ENCODE data around the gene POU2F3.

POU2F3 gene

DNA sequence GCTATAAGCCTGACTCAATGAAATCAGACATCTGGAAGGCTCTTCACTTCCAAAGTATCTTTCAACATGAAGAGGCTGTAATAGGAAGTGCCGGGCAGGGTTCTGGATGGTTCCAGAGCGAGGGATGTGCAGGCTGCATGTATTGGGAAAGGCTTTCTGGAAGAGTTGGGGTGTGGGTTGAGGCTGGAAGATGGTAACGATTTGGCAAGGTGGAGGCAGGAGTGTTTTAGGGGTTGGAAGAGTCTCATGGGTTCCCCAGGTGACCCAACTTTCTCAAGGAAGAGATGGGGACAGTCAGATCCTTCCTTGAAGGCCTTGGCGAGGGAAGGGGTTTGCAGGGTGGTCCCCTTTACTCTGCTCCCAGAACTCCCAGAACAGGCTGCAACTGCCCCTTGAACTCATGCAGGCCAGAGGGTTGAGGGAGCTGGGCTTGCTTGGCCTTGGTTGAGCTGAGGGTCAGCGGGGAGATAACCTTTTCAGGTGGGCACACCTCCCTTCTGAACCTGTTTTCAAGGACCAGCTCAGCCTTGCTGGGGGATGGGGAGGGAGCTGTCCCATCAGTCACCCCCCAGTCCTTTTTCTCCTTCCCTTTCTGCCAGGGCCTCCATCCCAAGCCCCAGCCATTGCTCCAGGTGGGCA lies 9.4 kb upstream of the POU2F3 start:
- DNase-seq (ENCODE audit: low read depth in 2 of 2) = no peak
- no peak for TF ChIP-seq CTCF (IDR thresholded peaks at IDR 0.05; ENCODE audit: low read depth, low read length)
- H3K4me3 ChIP-seq (replicated peaks in 1 of 2; ENCODE audit: low read depth in 2 of 2, low read length in 2 of 2) = no peak overlapping the region

DNA sequence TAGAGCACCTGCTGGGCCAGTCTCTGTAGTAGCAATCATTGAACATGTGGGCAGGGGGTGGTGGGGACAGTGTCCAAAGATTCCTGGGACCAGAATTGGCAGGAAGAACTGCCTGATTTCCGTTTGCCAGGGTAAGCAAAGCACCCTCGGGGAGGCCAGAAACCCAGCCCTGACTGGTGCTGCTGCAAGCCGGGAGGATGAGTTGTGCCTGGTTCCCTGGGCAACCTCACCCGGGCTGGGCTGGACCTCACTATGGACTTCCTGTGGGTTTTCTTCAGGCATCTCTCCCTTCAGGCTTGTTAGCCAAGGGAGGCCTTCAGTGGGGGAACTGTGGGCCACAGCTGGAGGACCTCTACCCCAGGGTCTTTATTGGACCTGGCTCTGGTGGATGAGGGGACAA lies 8.0 kb upstream of the POU2F3 start:
- no peak overlapping the region for H3K4me3 ChIP-seq (replicated peaks in 1 of 2; ENCODE audit: low read depth in 2 of 2, low read length in 2 of 2)
- no peak for DNase-seq (ENCODE audit: low read depth in 2 of 2)
- no peak for TF ChIP-seq CTCF (IDR thresholded peaks at IDR 0.05; ENCODE audit: low read depth, low read length)

DNA sequence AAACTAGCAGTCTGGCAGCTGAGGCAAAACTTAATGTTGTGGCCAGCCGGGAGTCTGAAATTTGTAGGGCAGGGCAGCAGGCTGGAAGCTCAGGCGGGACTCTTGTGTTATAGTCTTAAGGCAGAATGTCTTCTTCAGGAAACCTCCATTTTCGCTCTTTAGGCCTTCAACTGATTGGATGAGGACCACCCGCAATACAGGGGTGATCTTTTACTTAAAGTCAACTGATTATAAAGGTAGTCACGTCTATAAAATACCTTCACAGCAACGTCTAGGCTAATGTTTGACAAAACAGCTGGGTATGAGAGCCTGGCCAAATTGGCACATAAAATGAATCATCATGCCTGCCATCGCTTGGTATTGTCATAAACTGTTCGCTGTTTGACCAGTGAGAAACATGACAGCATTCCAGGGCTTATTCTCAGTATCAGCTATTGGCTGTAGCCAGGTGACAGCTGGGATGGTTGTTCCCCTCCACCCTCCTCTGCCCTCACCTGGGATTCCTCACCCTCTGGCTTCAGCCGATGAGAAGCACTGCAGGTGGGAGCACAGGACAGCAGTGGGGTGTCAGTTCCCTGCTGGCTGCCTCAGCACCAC lies 6.6 kb upstream of the POU2F3 start:
- TF ChIP-seq CTCF (IDR thresholded peaks at IDR 0.05; ENCODE audit: low read depth, low read length) = no peak
- DNase-seq (ENCODE audit: low read depth in 2 of 2) = no peak
- H3K4me3 ChIP-seq (replicated peaks in 1 of 2; ENCODE audit: low read depth in 2 of 2, low read length in 2 of 2) = no peak overlapping the region

- TF ChIP-seq CTCF (IDR thresholded peaks at IDR 0.05; ENCODE audit: low read depth, low read length) = peak; percentile 83
- H3K4me3 ChIP-seq (replicated peaks in 1 of 2; ENCODE audit: low read depth in 2 of 2, low read length in 2 of 2) = no peak overlapping the region
- peak; percentile 58 to 66 for DNase-seq (ENCODE audit: low read depth in 2 of 2)
Measured at GRCh38 chr11:120235024-120235628, 4.8 kb upstream of the POU2F3 start.

- H3K4me3 ChIP-seq (replicated peaks in 1 of 2; ENCODE audit: low read depth in 2 of 2, low read length in 2 of 2) = no peak overlapping the region
- no peak for TF ChIP-seq CTCF (IDR thresholded peaks at IDR 0.05; ENCODE audit: low read depth, low read length)
- DNase-seq (ENCODE audit: low read depth in 2 of 2) = peak in 1 of 2 donors; percentile 20
Measured at GRCh38 chr11:120236169-120237107, 3.5 kb upstream of the POU2F3 start.

DNA sequence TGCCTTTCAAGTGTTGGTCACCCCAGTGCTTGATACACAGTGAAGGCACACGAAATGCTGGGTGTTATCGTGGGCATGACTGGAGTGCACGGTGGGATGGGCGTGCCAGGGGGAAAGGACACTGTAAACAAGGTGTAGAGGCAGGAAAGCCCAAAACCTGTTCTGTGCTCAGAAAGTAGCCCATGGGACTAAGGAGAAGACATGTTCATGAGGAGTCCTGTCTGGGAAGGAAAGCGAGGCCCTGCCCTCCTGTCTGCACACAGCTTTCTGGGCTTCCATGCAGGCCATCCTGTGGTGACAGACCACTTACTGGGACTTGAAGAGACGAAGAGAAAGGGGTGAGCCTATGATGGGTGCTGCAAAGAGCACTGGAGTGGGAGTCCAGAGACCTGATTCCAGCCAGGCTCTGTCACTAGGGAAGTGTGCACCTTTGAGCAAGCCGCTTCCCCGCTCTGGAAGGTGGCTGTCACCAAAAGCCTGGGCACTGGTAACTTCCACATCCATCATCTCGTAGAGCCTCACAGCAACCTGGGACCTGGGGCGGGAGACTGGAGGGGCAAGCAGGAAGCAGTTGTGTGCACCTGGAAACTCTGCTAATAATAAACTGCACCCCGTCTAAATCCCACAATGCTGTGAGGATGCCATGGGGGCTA lies 846 bp upstream of the POU2F3 start:
- no peak for TF ChIP-seq CTCF (IDR thresholded peaks at IDR 0.05; ENCODE audit: low read depth, low read length)
- no peak for DNase-seq (ENCODE audit: low read depth in 2 of 2)
- H3K4me3 ChIP-seq (replicated peaks in 1 of 2; ENCODE audit: low read depth in 2 of 2, low read length in 2 of 2) = no peak overlapping the region

Data from cardiac fibroblast (primary cell).